DOHH2 (cell line): ENCODE measurements around the gene TFB1M.

Experiments
- H3F3A ChIP-seq: fragments of 200-600 bp; sonication (generic), shearing (Covaris generic); 2 replicates; pipeline ENCODE4 v1.6.0; 2016; ENCODE audit warnings: antibody characterized with exemption, mild to moderate bottlenecking; ENCODE audit not compliant: control insufficient read depth, insufficient read depth
- H3K27ac ChIP-seq: fragments of 200-600 bp; sonication (generic); 2 replicates; pipeline ENCODE4 v1.5.1; 2014; ENCODE audit warnings: low read depth, mild to moderate bottlenecking, low read length, moderate library complexity
- H3K27me3 ChIP-seq: fragments of 200-600 bp; sonication (generic); 2 replicates; pipeline ENCODE4 v1.6.1; 2014; ENCODE audit warnings: mild to moderate bottlenecking, low read length, mixed read lengths; ENCODE audit not compliant: control insufficient read depth
- H3K36me3 ChIP-seq: fragments of 200-600 bp; sonication (generic); 2 replicates; pipeline ENCODE4 v1.6.1; 2014; ENCODE audit warnings: mild to moderate bottlenecking, low read length, moderate library complexity, mixed read lengths; ENCODE audit not compliant: control insufficient read depth
- H3K4me1 ChIP-seq: fragments of 200-600 bp; sonication (generic); 2 replicates; pipeline ENCODE4 v1.6.1; 2014; ENCODE audit warnings: mild to moderate bottlenecking, low read length, mixed read lengths; ENCODE audit not compliant: control insufficient read depth
- H3K4me2 ChIP-seq: fragments of 200-600 bp; sonication (generic); 2 replicates; pipeline ENCODE4 v1.6.0; 2014; ENCODE audit warnings: mild to moderate bottlenecking, low read length, moderate library complexity
- H3K4me3 ChIP-seq: fragments of 200-600 bp; sonication (generic); 2 replicates; pipeline ENCODE4 v1.5.1; 2014; ENCODE audit warnings: mild to moderate bottlenecking, low read length, mixed read lengths
- H3K79me2 ChIP-seq: fragments of 200-600 bp; sonication (generic); 2 replicates; pipeline ENCODE4 v1.6.1; 2014; ENCODE audit warnings: mild to moderate bottlenecking, low read length, mixed read lengths; ENCODE audit not compliant: control insufficient read depth
- H3K9me2 ChIP-seq: fragments of 200-600 bp; sonication (generic); replicated peaks from 2 replicates; pipeline ENCODE4 v1.6.1; 2014; ENCODE audit warnings: mild to moderate bottlenecking, low read length, mixed read lengths; ENCODE audit not compliant: control insufficient read depth
- H3K9me3 ChIP-seq: fragments of 200-600 bp; sonication (generic); 2 replicates; pipeline ENCODE4 v1.6.1; 2014; ENCODE audit warnings: antibody characterized with exemption, low read length, mixed read lengths; ENCODE audit not compliant: control insufficient read depth, insufficient read depth
- H4K20me1 ChIP-seq: fragments of 200-600 bp; sonication (generic); 2 replicates; pipeline ENCODE4 v1.6.0; 2014; ENCODE audit warnings: low read depth, mild to moderate bottlenecking, antibody characterized with exemption, low read length, moderate library complexity; ENCODE audit not compliant: control insufficient read depth, insufficient read depth
- CTCF ChIP-seq: fragments of 200-600 bp; sonication (generic); IDR thresholded peaks from one replicate; pipeline ENCODE4 v1.5.1; 2014; ENCODE audit warnings: antibody characterized with exemption, mild to moderate bottlenecking, low read depth, low read length; ENCODE audit not compliant: poor library complexity, severe bottlenecking
- EZH2phosphoT487 ChIP-seq: fragments of 200-600 bp; sonication (generic); IDR thresholded peaks from 2 replicates; pipeline ENCODE4 v1.6.1; 2017; ENCODE audit warnings: borderline replicate concordance, mild to moderate bottlenecking, antibody characterized with exemption, low read length, moderate library complexity, mixed read lengths

Gene TFB1M

GRCh38 chr6:155246825-155247224 is 67.5 kb downstream of the TFB1M start:
- no peak overlapping the region for H3K4me2 ChIP-seq
- H4K20me1 ChIP-seq = no peaks in the 10 kb centered on the region
- TF ChIP-seq EZH2phosphoT487 = no peak
- no peak for TF ChIP-seq CTCF
- no peaks in the 10 kb centered on the region for H3K79me2 ChIP-seq
- no peaks in the 10 kb centered on the region for H3F3A ChIP-seq
- H3K4me1 ChIP-seq = no peaks in the 10 kb centered on the region
- H3K27ac ChIP-seq = no peak overlapping the region
- H3K9me3 ChIP-seq = no peaks in the 10 kb centered on the region
- H3K27me3 ChIP-seq = no peaks in the 10 kb centered on the region
- H3K9me2 ChIP-seq = no peaks in the 10 kb centered on the region
- peaks cover 24% of the 10 kb centered on the region for H3K36me3 ChIP-seq
- no peak overlapping the region for H3K4me3 ChIP-seq

- Histone ChIP-seq H3K36me3 (peaks cover 18% of the 10 kb centered on the region), H3F3A (no peaks in the 10 kb centered on the region), H3K9me3 (no peaks in the 10 kb centered on the region), H3K4me2 (no peak overlapping the region), H4K20me1 (no peaks in the 10 kb centered on the region), H3K4me3 (no peak overlapping the region), H3K4me1 (no peaks in the 10 kb centered on the region), H3K27me3 (no peaks in the 10 kb centered on the region), H3K79me2 (no peaks in the 10 kb centered on the region), H3K27ac (no peak overlapping the region), H3K9me2 (no peaks in the 10 kb centered on the region)
- TF ChIP-seq CTCF = no peak
- TF ChIP-seq EZH2phosphoT487 = no peak
Measured at GRCh38 chr6:155245831-155246230, 68.5 kb downstream of the TFB1M start.

- Histone ChIP-seq H3K27me3 (no peaks in the 10 kb centered on the region), H3K9me2 (no peaks in the 10 kb centered on the region), H3K79me2 (no peaks in the 10 kb centered on the region), H3K4me2 (no peak overlapping the region), H3F3A (no peaks in the 10 kb centered on the region), H3K4me3 (no peak overlapping the region), H3K4me1 (no peaks in the 10 kb centered on the region), H4K20me1 (no peaks in the 10 kb centered on the region), H3K36me3 (peaks cover 12% of the 10 kb centered on the region), H3K9me3 (no peaks in the 10 kb centered on the region), H3K27ac (no peak overlapping the region)
- TF ChIP-seq CTCF (no peak), EZH2phosphoT487 (no peak)
Measured at GRCh38 chr6:155245193-155245592, 69.1 kb downstream of the TFB1M start.

- Histone ChIP-seq H3K79me2 (no peaks in the 10 kb centered on the region), H3K9me3 (no peaks in the 10 kb centered on the region), H4K20me1 (no peaks in the 10 kb centered on the region), H3K36me3 (peaks cover 11% of the 10 kb centered on the region), H3F3A (no peaks in the 10 kb centered on the region), H3K27ac (no peak overlapping the region), H3K4me3 (no peak overlapping the region), H3K27me3 (no peaks in the 10 kb centered on the region), H3K4me2 (no peak overlapping the region), H3K4me1 (no peaks in the 10 kb centered on the region), H3K9me2 (no peaks in the 10 kb centered on the region)
- no peak for TF ChIP-seq CTCF
- no peak for TF ChIP-seq EZH2phosphoT487
Measured at GRCh38 chr6:155244434-155244833, 69.8 kb downstream of the TFB1M start.
